Right lobe of liver (tissue), 4 donors: Measurements from ENCODE around the gene LRRC2.

Experiments
- POLR2A ChIP-seq: fragments of 450-650 bp; IDR thresholded peaks from one replicate; pipeline ENCODE4 v1.6.1; 2017; ENCODE audit warnings: antibody characterized with exemption, mild to moderate bottlenecking
- TF ChIP-seq, protein P1 (sequence below), 4 donors: fragments of 200-600 bp in 3 of 4; fragments of 450-650 bp in 1 of 4; IDR thresholded peaks; one replicate each; pipeline versions ENCODE4 v1.5.1 to v1.8.0; 2016 to 2022; ENCODE audit warnings: antibody characterized with exemption in 4 of 4, mild to moderate bottlenecking in 2 of 4
- donor health status: DM: no; HTN: no; CAD: no.
- donor health status: DM: no; HTN: no; CAD: no.
- donor health status: DM: no; HTN: yes; CAD: no.

DNA sequence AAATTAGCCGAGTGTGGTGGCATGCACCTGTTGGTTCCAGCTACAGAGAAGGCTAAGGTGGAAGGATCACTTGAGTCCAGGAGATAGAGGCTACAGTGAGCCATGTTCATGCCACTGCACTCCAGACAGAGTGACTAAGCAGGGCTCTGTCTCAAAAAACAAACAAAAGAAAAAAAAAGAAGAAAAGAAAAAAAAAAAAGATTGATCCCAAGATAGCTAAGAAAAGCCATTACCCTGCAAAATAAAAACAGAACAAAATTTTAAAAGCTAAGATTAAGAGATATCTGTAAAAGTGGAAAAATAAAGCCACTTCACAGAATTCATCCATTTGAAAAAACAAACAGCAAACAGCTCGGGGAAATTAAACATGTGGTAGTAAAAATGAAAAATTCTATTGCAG lies 23.8 kb downstream of the LRRC2 start:
- TF ChIP-seq, protein P1, sequence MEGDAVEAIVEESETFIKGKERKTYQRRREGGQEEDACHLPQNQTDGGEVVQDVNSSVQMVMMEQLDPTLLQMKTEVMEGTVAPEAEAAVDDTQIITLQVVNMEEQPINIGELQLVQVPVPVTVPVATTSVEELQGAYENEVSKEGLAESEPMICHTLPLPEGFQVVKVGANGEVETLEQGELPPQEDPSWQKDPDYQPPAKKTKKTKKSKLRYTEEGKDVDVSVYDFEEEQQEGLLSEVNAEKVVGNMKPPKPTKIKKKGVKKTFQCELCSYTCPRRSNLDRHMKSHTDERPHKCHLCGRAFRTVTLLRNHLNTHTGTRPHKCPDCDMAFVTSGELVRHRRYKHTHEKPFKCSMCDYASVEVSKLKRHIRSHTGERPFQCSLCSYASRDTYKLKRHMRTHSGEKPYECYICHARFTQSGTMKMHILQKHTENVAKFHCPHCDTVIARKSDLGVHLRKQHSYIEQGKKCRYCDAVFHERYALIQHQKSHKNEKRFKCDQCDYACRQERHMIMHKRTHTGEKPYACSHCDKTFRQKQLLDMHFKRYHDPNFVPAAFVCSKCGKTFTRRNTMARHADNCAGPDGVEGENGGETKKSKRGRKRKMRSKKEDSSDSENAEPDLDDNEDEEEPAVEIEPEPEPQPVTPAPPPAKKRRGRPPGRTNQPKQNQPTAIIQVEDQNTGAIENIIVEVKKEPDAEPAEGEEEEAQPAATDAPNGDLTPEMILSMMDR (IDR thresholded peaks at IDR 0.05) = no peak
- TF ChIP-seq POLR2A = no peak
